GM18858 (cell line): ENCODE data around the gene TGFBI.

Experiments used
- ATAC-seq: cut with Tn5 transposase; IDR thresholded peaks from one replicate; pipeline ENCODE4 v1.9.1; 2021; ENCODE audit not compliant: unreplicated experiment

Gene TGFBI

DNA sequence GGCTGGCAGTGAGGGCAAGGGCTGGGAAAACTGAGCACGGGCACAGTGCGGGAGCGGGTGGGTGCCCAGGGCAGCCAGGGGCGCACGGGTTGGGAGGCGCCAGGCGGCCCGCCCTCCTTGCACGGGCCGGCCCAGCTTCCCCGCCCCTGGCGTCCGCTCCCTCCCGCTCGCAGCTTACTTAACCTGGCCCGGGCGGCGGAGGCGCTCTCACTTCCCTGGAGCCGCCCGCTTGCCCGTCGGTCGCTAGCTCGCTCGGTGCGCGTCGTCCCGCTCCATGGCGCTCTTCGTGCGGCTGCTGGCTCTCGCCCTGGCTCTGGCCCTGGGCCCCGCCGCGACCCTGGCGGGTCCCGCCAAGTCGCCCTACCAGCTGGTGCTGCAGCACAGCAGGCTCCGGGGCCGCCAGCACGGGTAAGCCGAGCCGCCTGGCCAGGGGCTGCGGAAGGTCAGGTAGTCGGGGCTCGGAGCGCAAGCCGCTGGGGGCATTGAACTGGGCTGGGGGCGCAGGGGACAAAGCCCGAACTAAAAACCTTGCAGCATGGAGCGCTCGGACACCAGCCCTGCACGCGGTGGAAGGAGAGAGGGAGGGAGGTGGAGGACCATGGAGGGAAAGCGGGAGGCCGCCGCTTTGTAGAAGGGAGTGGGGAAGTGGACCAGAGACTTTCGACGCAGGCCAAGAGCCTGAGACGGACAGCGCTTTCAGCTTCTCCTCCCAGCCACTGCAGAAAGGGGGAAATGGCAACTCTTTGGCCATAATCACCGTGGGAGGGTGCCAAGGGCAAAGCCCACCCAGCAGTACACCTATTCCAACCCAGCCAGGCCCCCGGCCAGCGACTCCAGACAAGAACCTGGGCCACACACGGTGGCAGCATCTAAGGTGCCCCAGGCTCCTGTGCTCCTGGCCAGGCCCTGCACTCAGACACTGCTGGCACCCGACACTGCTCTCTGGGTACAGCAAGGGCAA is at the start of gene TGFBI:
Gene TGFBI (plus strand): TSS at position 207 of the 961 bp plus-strand sequence. CDS start 68 bp downstream, at position 275.
- ATAC-seq = no peak

DNA sequence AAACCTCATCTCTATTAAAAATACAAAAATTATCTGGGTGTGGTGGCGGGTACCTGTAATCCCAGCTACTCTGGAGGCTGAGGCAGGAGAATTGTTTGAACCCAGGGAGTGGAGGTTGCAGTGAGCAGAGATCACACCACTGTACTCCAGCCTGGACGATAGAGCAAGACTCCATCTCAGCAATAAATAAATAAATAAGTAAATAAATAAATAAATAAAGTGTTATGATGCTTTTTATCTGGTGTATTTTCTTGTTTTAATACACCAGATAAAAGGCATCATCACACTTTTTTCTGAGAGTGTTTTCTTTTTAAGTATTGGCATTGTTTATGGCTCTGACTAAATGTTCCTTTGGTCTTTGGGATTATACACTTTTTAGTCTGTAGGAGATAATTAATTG is 49.8 kb upstream of the TGFBI start:
- no peak for ATAC-seq

DNA sequence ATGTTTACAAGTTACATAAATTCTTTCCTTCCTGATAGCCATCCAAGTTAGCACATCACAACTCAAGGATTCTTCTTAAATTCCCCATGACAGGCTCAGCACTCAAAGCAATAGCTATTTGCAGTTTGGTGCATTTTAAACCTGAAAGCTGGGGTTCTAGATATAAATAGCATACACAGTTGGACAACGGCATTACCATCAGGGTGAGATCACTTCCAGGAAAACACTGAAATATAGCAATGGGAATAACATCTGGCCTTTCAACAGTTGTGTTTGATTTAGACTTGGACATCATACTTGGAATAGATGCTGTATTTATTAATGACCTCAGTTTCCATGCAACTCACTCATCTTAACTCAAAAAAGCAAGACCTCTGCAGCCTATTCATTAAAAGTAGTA is 49.3 kb upstream of the TGFBI start:
- ATAC-seq = no peak

- ATAC-seq = no peak
These were observed 48.2 kb upstream of the TGFBI start for GRCh38 chr5:135980620-135981019.

DNA sequence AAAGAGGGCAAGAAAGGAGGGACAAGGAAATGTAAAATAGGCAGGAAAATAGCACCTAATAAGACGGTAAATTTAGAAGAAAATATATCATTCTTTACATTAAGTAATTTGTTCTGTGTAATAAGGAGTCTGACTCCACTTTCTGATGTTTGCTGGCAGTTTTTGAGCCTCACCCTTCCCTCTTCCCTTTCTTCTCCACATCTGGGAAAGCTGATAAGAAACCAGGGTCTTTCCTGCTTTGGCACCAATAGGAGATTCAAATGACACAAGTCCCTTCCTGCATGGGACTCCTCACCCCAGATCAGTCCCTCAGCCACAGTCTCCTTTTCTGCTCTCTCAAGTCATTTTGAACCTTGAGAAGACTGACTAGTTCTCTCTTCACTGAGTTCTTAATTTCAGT is 42.8 kb upstream of the TGFBI start:
- no peak for ATAC-seq

- no peak for ATAC-seq
These were observed 42.4 kb upstream of the TGFBI start for GRCh38 chr5:135986401-135986800.

GRCh38 chr5:135986891-135987401 is 41.8 kb upstream of the TGFBI start:
- no peak for ATAC-seq

DNA sequence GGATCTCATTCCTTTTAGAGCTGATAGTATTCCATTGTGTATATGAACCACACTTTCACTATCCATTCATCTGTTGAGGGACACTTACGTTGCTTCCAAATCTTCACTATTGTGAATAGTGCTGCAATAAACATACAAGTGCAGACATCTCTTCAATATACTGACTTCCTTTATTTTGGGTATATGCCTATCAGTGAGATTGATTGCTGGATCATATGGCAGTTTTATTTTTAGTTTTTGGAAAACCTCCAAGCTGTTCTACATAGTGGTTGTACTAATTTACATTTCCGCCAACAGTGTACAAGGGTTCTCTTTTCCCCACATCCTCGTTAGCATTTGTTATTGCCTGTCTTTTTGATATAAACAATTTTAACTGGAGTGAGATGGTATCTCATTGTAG is 40.2 kb upstream of the TGFBI start:
- ATAC-seq = no peak

DNA sequence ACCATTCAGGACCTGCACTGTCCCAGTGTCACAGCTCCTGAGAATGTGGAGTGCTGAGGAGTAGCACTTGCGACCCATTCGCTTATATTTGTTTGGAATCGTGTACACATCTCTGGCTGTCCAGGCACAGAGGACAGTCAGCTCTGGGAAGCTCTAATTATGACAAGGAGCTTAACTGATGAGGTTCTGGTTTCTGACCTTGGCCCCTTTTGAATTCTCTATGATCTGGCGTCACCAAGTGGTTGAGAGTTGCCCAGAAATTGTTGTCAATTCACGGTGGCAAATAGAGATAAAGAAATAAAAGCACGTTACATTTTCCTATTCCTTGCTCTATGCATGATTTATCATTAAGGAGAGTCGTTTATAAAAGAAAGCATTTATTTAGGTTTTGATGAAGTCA is 39.1 kb upstream of the TGFBI start:
- ATAC-seq = no peak

- no peak for ATAC-seq
These were observed 38.1 kb upstream of the TGFBI start for GRCh38 chr5:135990528-135991255.

DNA sequence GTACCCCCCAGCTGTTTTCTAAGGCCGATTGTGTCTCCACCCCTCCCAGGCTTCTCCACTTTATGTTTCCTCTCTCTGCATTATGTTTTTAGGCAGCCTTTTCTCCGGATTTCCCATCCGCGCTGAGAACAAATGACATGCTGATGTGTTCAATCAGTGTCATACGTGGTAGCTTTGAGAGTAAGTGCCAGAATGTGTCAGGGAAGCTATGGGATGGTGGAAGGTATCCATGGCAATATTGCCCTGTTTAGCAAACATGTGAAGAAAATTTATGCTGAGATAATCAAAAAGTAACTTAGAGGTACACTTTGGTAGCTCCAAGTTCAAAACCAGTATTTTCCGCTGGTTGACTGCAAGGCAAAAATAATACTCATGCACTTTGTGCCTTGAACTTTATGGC is 37.4 kb upstream of the TGFBI start:
- no peak for ATAC-seq

DNA sequence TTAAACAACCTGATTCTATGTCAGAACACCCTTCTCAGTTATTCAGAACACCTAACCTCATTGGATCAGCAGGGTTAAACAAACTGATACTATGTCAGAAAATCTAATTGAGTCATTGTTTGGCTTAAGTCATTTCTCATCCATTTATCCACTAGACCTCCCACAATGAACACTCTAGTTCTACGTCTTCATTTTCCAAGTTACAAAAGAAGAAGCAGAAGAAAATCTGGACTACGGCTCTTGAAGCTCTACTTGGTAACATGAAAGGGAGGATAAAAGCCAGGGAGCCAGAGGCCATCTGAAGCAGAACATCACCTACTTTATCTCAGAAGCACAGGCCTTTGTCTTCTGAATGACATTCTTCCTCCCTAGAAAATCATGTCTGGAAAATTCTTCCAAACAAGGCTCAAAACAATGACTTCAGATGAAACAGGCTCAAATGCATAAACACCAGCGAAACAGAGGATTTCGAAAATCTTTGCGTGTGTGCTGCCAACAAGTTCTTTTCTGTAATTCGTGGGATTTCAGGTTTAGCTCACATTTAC is 35.4 kb upstream of the TGFBI start:
- ATAC-seq = no peak

DNA sequence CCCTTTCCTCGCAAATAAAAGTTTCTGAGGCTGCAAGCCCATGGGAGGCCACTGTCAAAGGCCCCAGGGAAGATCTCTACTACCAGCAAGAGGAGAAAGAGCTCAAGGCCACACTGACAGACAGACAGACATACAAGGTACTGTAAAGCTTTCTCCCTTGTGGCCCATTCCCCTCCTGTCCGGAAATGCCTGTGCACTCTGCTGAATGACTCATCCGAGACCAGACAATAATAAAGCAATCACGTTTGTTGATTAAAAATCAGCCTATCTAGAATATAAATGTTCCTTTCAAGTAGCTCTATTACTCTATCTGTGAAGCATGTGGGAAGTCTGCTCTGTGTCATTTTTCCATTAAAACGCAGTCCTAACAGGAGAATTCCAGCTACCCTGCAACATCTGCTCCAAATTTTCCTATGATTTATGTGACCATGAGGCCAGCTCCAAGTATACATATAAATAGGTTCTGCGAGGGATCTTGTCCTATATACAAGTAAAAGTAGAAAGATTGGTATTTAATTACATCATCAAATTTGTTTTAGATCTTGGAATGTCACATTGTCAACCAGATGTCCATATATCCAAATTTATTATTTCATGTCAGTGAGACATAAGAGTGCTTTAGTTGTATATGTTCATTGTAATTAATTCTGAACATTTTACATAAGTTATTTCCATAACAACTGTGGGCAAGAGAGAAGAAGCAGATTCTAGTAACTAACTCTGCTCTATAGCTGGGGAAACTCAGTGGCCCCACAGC is 34.7 kb upstream of the TGFBI start:
- ATAC-seq = no peak

DNA sequence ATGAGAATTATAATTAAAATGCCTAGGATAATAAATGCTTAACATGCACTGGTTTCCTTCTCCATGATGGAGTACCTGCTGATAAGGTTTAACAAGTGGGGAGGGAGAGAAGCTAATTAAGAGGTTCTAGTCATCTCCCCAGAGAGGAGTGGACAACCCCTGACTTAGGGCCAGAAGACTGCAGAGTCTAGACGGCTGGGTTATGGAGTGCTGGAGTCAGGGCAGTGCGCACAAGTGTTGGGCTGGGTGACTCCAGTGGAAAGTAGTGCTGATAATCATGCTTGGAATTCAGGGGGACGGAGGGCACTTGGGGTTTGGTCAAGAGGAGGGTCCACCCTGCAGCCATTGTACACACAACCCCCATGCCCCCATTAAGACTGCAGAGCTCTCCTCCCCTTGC is 32.8 kb upstream of the TGFBI start:
- no peak for ATAC-seq

- ATAC-seq = no peak
These were observed 32.2 kb upstream of the TGFBI start for GRCh38 chr5:135996611-135997010.

GRCh38 chr5:135997673-135998335 is 31.0 kb upstream of the TGFBI start:
- ATAC-seq = no peak

- no peak for ATAC-seq
These were observed 29.9 kb upstream of the TGFBI start for GRCh38 chr5:135998889-135999288.

- ATAC-seq = no peak
These were observed 29.2 kb upstream of the TGFBI start for GRCh38 chr5:135999406-136000139.

GRCh38 chr5:136000147-136000546 is 28.6 kb upstream of the TGFBI start:
- no peak for ATAC-seq

- ATAC-seq = no peak
These were observed 27.9 kb upstream of the TGFBI start for GRCh38 chr5:136000932-136001331.
